Measurements from ENCODE around the gene TOMM22. TPM values are rescaled to one million over a fixed set of nuclear protein-coding genes. Genes with fewer than 3 reads are reported as not detected.

Gene TOMM22
- total RNA-seq, 1 donor from 2014 or later: 91.6 TPM

- Mint-ChIP-seq H3K9me3 (no peaks in the 10 kb centered on the region), H3K27me3 (no peaks in the 10 kb centered on the region), H3K36me3 (peaks cover 35% of the 10 kb centered on the region), H3K4me1 (ENCODE audit: unreplicated experiment) (no peaks in the 10 kb centered on the region), H3K4me3 (no peak overlapping the region), H3K27ac (no peak overlapping the region)
- TF ChIP-seq, protein P1, sequence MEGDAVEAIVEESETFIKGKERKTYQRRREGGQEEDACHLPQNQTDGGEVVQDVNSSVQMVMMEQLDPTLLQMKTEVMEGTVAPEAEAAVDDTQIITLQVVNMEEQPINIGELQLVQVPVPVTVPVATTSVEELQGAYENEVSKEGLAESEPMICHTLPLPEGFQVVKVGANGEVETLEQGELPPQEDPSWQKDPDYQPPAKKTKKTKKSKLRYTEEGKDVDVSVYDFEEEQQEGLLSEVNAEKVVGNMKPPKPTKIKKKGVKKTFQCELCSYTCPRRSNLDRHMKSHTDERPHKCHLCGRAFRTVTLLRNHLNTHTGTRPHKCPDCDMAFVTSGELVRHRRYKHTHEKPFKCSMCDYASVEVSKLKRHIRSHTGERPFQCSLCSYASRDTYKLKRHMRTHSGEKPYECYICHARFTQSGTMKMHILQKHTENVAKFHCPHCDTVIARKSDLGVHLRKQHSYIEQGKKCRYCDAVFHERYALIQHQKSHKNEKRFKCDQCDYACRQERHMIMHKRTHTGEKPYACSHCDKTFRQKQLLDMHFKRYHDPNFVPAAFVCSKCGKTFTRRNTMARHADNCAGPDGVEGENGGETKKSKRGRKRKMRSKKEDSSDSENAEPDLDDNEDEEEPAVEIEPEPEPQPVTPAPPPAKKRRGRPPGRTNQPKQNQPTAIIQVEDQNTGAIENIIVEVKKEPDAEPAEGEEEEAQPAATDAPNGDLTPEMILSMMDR (conservative IDR thresholded peaks at IDR 0.05): no peak
- DNase-seq (ENCODE audit: extremely low spot score, unreplicated experiment): no peak
Measured at GRCh38 chr22:38645430-38645829, 36.3 kb upstream of the TOMM22 start.

DNA sequence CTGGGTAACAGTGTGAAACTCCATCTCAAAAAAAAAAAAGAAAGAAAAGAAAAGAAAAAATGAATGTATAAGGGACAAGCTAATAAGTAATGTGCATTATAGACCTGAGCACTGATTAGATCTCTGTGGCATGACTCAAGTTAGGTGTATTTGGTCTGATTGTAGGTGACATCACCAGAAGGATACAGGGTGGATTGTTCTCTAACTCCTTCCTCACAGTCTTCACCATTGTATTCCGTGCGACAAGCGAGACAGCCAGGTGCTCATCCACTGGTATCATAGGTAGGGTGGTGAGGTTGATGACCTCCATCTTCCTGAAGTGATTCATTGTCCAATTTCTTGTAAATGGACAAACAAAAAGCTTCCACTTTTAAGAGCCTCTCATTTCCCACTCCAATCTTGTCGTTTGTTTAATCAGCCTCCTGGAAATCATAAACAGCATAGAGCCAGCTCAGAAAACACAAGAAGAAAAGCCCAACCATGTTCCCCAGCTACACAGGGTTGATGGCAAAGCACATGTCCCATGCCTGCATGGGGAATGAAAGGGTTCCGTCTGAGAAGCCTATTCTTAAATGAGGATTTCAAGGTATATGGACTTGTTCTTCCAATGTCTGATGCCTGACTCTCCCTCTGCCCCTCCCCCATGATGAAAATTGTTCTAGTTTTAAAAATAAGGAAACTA, 31.8 kb upstream of the TOMM22 start:
- Mint-ChIP-seq H3K36me3 (peaks cover 30% of the 10 kb centered on the region), H3K9me3 (no peaks in the 10 kb centered on the region), H3K27ac (no peak overlapping the region), H3K4me3 (no peak overlapping the region), H3K27me3 (no peaks in the 10 kb centered on the region), H3K4me1 (ENCODE audit: unreplicated experiment) (peaks cover 5% of the 10 kb centered on the region)
- no peak for DNase-seq (ENCODE audit: extremely low spot score, unreplicated experiment)
- TF ChIP-seq, protein P1 (conservative IDR thresholded peaks at IDR 0.05): no peak

GRCh38 chr22:38652859-38653258, 28.9 kb upstream of the TOMM22 start:
- H3K27ac Mint-ChIP-seq: peak overlapping the region; percentile 82
- no peak for DNase-seq (ENCODE audit: extremely low spot score, unreplicated experiment)
- no peaks in the 10 kb centered on the region for H3K9me3 Mint-ChIP-seq
- peak overlapping the region; percentile 49 for H3K4me3 Mint-ChIP-seq
- H3K27me3 Mint-ChIP-seq: no peaks in the 10 kb centered on the region
- peaks cover 17% of the 10 kb centered on the region for H3K4me1 Mint-ChIP-seq (ENCODE audit: unreplicated experiment)
- H3K36me3 Mint-ChIP-seq: peaks cover 24% of the 10 kb centered on the region
- TF ChIP-seq, protein P1 (conservative IDR thresholded peaks at IDR 0.05): no peak

DNA sequence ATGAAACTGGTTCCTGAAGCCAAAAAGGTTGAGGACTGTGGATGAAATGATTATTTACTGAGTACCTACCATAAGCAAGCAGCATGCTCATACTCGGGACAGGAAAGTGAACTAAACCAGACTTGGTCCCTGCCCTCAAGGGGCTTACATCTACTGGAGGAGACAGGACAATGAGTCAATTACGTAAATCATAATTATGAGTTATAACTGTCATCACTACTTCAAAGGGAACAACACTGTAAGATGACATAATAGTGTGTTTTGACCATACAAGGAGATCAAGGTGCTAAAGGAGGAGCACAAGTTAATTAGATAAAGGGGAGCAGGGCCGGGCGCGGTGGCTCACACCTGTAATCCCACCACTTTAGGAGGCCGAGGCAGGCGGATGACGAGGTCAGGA, 28.0 kb upstream of the TOMM22 start:
- H3K27me3 Mint-ChIP-seq: no peaks in the 10 kb centered on the region
- peaks cover 21% of the 10 kb centered on the region for H3K36me3 Mint-ChIP-seq

GRCh38 chr22:38655519-38656255, 26.1 kb upstream of the TOMM22 start:
- TF ChIP-seq, protein P1 (conservative IDR thresholded peaks at IDR 0.05): no peak

More for the DNA sequence above, 28.0 kb upstream of the TOMM22 start:
- Mint-ChIP-seq H3K4me1 (ENCODE audit: unreplicated experiment) (peaks cover 17% of the 10 kb centered on the region), H3K9me3 (no peaks in the 10 kb centered on the region), H3K4me3 (peak overlapping the region; percentile 73), H3K27ac (peak overlapping the region; percentile 55)
- TF ChIP-seq, protein P1 (conservative IDR thresholded peaks at IDR 0.05): no peak
- no peak for DNase-seq (ENCODE audit: extremely low spot score, unreplicated experiment)

More at GRCh38 chr22:38655519-38656255, 26.1 kb upstream of the TOMM22 start:
- DNase-seq (ENCODE audit: extremely low spot score, unreplicated experiment): no peak
- Mint-ChIP-seq H3K27me3 (no peaks in the 10 kb centered on the region), H3K9me3 (no peaks in the 10 kb centered on the region), H3K27ac (peak overlapping the region; percentile 100), H3K4me3 (peak overlapping the region; percentile 97), H3K36me3 (peaks cover 12% of the 10 kb centered on the region), H3K4me1 (ENCODE audit: unreplicated experiment) (peaks cover 17% of the 10 kb centered on the region)

Data from type B pancreatic cell (in vitro differentiated cells).